Measurements from ENCODE around the gene PATJ. TPM values are rescaled to one million over a fixed set of nuclear protein-coding genes. Genes with fewer than 3 reads are reported as not detected.

PATJ gene
- total RNA-seq, 4 donors from 2014 or later, result 47.6 to 105 (median 70.8) TPM

DNA sequence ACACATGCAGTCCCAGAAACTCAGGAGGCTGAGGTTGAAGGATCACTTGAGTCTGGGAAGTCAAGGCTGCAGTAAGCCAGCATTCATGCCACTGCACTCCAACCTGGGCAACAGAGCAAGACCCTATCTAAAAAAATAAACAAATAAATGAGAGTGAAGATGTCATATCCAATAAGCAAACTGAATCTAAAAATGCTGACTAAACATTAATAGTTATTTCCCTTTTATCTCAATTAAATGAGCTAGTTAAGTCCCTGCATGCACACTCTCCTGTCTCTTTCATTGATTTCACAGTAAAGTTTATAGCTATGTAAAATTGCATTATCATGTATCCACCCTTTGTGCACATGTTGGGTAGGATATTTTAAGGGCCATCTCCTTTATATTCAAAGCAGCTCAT lies 371.2 kb downstream of the PATJ start:
- intact Hi-C loops (cut with DNase I), result no loop called here
- Histone ChIP-seq H3K27ac (no peak overlapping the region), H3K27me3 (no peaks in the 10 kb centered on the region), H3K36me3 (peaks cover 0 to 90% (median 0%) of the 10 kb centered on the region in 3 donors), H3K4me1 (no peaks in the 10 kb centered on the region), H3K4me3 (no peak overlapping the region), H3K9me3 (no peaks in the 10 kb centered on the region)
- TF ChIP-seq, protein P1, sequence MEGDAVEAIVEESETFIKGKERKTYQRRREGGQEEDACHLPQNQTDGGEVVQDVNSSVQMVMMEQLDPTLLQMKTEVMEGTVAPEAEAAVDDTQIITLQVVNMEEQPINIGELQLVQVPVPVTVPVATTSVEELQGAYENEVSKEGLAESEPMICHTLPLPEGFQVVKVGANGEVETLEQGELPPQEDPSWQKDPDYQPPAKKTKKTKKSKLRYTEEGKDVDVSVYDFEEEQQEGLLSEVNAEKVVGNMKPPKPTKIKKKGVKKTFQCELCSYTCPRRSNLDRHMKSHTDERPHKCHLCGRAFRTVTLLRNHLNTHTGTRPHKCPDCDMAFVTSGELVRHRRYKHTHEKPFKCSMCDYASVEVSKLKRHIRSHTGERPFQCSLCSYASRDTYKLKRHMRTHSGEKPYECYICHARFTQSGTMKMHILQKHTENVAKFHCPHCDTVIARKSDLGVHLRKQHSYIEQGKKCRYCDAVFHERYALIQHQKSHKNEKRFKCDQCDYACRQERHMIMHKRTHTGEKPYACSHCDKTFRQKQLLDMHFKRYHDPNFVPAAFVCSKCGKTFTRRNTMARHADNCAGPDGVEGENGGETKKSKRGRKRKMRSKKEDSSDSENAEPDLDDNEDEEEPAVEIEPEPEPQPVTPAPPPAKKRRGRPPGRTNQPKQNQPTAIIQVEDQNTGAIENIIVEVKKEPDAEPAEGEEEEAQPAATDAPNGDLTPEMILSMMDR (IDR thresholded peaks at IDR 0.05), result no peak
- TF ChIP-seq POLR2A (IDR thresholded peaks at IDR 0.05), result no peak
- DNase-seq, result no peak

DNA sequence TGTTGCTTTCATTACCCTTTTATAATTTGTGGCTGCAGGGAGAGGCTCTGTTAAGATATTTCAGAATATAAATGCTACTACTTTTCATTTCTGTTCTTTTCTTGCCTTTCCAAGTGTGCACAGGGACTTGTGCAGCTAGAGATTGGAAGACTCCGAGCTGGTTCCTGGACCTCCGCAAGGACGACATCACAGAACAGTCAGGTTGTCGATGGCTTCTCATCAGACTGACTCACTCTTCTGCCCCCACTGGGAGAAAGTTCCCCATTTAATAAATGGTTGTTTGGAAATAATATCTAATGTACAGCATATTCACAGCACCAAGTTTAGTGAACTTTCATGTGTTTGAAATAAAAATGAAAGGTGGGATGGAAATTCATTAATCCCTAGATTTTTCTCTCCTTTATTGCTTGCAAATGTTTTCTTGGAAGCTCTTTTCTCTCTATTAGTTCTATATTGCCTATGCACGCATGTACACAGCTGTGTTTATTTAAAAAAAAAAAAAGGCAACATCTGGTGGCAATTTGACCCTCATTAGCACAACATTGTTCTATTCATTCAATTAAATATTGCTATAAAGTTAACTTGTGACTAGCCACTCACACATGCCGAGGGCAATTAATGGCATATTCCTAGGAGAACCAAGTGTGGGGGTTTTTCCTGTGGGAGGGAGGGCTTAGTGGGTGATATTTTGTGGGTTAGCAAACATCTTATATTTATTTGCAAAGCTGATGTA lies 374.9 kb downstream of the PATJ start:
- H3K4me3 ChIP-seq, result no peak overlapping the region
- peaks cover 0 to 2% (median 0%) of the 10 kb centered on the region in 3 donors for H3K4me1 ChIP-seq
- WGBS, 2 donors, result 82 to 84% methylated on average over 6 of the region's 6 CpGs
- H3K36me3 ChIP-seq, result peaks cover 0 to 67% (median 0%) of the 10 kb centered on the region in 3 donors
- no peaks in the 10 kb centered on the region for H3K27me3 ChIP-seq
- TF ChIP-seq, protein P1 (IDR thresholded peaks at IDR 0.05), result no peak
- TF ChIP-seq POLR2A (IDR thresholded peaks at IDR 0.05), result no peak
- intact Hi-C loops (cut with DNase I), result no loop called here
- H3K9me3 ChIP-seq, result no peaks in the 10 kb centered on the region
- no peak for DNase-seq
- H3K27ac ChIP-seq, result no peak overlapping the region

DNA sequence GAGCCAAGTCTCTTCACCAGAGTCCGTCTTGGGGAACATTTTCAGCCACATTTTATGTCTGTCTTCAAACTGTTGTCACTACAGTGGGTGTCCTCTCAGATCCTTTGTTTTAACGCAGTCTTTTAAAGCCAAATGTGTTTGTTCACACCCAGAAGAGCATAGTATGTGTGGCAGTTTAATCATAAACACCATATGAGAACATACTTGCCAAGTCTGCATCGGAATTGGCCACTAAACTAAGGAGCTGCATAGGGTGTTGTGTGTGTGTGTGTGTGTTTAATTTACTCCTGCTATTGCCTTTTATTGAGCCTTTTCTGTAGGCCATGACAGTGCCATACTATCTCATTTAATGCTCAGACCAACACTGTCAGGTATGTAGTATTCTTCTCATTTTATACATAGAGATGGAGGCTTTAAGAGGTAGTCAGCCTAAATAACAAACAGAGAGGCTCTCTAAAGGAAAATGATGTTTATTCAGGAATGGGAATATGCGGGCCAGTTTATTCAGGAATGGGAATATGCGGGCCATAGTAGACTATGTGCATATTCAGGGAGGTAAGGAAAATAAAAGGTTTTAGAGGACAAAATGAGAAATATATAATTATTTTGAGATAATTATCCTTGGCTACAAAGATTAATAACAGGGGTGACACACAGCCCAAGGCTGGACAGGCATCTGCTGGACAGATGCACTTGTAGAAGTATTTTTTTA lies 384.5 kb downstream of the PATJ start:
- 91 to 92% methylated on average over 5 of the region's 5 CpGs for WGBS, 2 donors
- H3K9me3 ChIP-seq, result no peaks in the 10 kb centered on the region
- H3K4me1 ChIP-seq, result peaks cover 0 to 6% (median 0%) of the 10 kb centered on the region in 3 donors
- no peak overlapping the region for H3K27ac ChIP-seq
- intact Hi-C loops (cut with DNase I), result no loop called here
- no peak for DNase-seq
- H3K4me3 ChIP-seq, result no peak overlapping the region
- TF ChIP-seq, protein P1 (IDR thresholded peaks at IDR 0.05), result no peak
- no peak for TF ChIP-seq POLR2A (IDR thresholded peaks at IDR 0.05)
- H3K36me3 ChIP-seq, result peaks cover 0 to 63% (median 6%) of the 10 kb centered on the region in 3 donors
- H3K27me3 ChIP-seq, result no peaks in the 10 kb centered on the region

DNA sequence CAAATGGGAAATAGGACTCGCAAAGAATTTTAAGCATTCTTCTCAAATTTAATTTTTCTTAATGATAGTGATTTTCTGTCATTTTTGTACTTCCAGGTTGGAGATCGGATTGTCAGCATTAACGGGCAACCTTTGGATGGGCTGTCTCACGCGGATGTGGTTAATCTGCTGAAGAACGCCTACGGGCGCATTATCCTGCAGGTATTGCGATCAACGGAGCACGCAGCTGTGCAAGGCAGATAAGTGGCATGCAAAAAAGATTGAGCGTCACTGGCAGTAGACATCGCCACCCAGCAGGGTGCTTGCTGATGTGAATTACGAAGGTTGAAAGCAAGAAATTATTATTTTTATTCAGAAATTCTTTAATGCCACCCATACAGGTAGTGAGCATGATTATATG lies 386.5 kb downstream of the PATJ start:
- peaks cover 0 to 83% (median 6%) of the 10 kb centered on the region in 3 donors for H3K36me3 ChIP-seq
- H3K27ac ChIP-seq, result no peak overlapping the region
- DNase-seq, result no peak
- H3K4me3 ChIP-seq, result no peak overlapping the region
- intact Hi-C loops (cut with DNase I), result no loop called here
- no peaks in the 10 kb centered on the region for H3K27me3 ChIP-seq
- TF ChIP-seq, protein P1 (IDR thresholded peaks at IDR 0.05), result no peak
- no peak for TF ChIP-seq POLR2A (IDR thresholded peaks at IDR 0.05)
- H3K4me1 ChIP-seq, result no peaks in the 10 kb centered on the region
- WGBS, 2 donors, result 89 to 92% methylated on average over 14 of the region's 14 CpGs
- H3K9me3 ChIP-seq, result no peaks in the 10 kb centered on the region

DNA sequence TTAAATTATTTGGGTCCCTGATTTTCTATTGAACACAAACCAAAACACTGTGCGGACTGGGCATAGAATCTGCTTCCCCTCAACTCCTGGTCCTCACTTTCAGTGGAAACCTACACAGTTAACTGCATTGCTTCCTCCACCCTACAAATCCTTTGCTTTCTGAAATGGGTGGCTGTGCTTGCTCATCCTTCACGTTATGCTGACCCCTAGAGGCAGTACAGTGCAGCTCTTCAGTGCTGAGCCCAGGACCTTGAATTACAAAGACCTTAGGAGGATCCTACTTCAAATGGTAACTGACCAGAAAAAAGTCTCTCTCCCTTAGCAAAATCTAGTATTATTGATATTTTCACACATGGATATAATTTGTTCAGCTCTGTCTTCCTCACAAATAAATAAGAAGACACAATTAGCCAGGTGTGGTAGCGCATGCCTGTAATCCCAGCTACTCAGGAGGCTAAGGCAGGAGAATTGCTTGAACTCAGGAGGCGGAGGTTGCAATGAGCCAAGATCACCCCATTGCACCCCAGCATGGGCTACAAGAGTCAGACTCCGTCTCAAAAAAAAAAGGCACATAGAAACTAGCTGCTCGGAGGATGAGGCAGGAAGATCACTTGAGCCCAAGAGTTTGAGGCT lies 388.9 kb downstream of the PATJ start:
- H3K4me1 ChIP-seq, result no peaks in the 10 kb centered on the region
- DNase-seq, result no peak
- WGBS, 2 donors, result 70 to 71% methylated on average over 6 of the region's 6 CpGs
- TF ChIP-seq POLR2A (IDR thresholded peaks at IDR 0.05), result no peak
- TF ChIP-seq, protein P1 (IDR thresholded peaks at IDR 0.05), result peak in 4 of 6 experiments; percentile 52 to 69 (median 58)
- no peaks in the 10 kb centered on the region for H3K9me3 ChIP-seq
- no peaks in the 10 kb centered on the region for H3K27me3 ChIP-seq
- H3K36me3 ChIP-seq, result peaks cover 0 to 82% (median 6%) of the 10 kb centered on the region in 3 donors
- intact Hi-C loops (cut with DNase I), result no loop called here
- H3K27ac ChIP-seq, result no peak overlapping the region
- H3K4me3 ChIP-seq, result no peak overlapping the region

Measured in esophagus squamous epithelium (tissue), 5 donors.